NT2/D1 (cell line): ENCODE measurements around the gene JUNB.

Experiments
- DNase-seq: peaks from one replicate; pipeline ENCODE4 v3.0.0-alpha.2; 2011; ENCODE audit warnings: low read depth, low spot score
- H3K27me3 ChIP-seq: 2 replicates; pipeline ENCODE4 v1.6.0; 2011; ENCODE audit warnings: mild to moderate bottlenecking; ENCODE audit not compliant: insufficient read length, insufficient read depth
- H3K36me3 ChIP-seq: 2 replicates; pipeline ENCODE4 v1.6.1; 2011; ENCODE audit warnings: mild to moderate bottlenecking, low read length, mixed read lengths; ENCODE audit not compliant: insufficient read depth, insufficient read length
- H3K4me1 ChIP-seq: 2 replicates; pipeline ENCODE4 v1.5.1; 2011; ENCODE audit not compliant: insufficient read depth, insufficient read length
- H3K4me3 ChIP-seq: 2 replicates; pipeline ENCODE4 v1.5.1; 2011; ENCODE audit warnings: low read depth; ENCODE audit not compliant: insufficient read length
- H3K9ac ChIP-seq: 2 replicates; pipeline ENCODE4 v1.6.0; 2011; ENCODE audit warnings: low read depth; ENCODE audit not compliant: insufficient read length
- H3K9me3 ChIP-seq: 2 replicates; pipeline ENCODE4 v1.5.1; 2011; ENCODE audit warnings: mild to moderate bottlenecking, low read length; ENCODE audit not compliant: insufficient read depth
- SUZ12 ChIP-seq: IDR thresholded peaks from 2 replicates; pipeline ENCODE4 v1.6.1; 2011; ENCODE audit not compliant: insufficient read length, insufficient read depth; ENCODE audit errors: extremely low read depth
- YY1 ChIP-seq: IDR thresholded peaks from 2 replicates; pipeline ENCODE4 v1.6.1; 2011; ENCODE audit not compliant: insufficient read length, insufficient read depth
- ZNF274 ChIP-seq: IDR thresholded peaks from 2 replicates; pipeline ENCODE4 v1.6.1; 2011; ENCODE audit warnings: mild to moderate bottlenecking, low read depth, low read length

JUNB gene

DNA sequence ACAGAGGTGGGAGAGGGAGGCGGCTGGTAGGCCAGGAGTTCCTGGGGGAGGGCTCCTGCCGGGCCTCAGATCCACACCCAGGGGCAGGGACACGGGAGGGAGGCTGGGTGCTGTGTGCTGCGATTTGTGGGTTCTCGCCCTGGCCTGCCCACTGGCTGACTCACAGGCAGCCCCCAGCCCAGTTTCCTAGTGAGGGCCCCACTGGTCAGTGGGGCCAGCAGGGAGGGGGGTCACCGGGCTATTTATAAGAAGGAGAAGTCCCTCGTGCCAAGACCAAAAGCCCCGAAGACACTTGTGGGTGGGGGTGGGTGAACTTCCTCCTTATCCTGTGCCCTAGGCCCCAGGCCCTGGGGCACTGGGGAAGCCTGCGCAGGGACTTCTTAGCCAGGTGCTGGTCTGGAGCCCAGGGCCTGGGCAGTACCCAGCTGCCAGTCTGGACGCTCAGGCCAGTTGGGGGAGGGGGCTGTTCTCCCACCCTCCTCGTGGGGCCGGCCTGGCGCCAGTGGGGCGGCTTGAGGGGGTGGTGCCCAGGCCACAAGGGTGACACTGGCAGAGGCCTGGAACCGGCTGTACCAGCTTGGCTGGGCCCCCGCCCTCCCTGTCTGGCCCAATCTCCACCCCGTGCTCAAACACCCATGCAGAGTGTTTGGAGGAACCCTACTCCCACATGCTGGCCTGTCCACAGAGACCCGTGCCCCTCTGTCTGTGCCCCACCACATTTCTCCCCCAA lies 5.0 kb upstream of the JUNB start:
- H3K9ac ChIP-seq, result peak overlapping the region; percentile 61
- DNase-seq, result no peak
- H3K27me3 ChIP-seq, result peaks cover 11% of the 10 kb centered on the region

DNA sequence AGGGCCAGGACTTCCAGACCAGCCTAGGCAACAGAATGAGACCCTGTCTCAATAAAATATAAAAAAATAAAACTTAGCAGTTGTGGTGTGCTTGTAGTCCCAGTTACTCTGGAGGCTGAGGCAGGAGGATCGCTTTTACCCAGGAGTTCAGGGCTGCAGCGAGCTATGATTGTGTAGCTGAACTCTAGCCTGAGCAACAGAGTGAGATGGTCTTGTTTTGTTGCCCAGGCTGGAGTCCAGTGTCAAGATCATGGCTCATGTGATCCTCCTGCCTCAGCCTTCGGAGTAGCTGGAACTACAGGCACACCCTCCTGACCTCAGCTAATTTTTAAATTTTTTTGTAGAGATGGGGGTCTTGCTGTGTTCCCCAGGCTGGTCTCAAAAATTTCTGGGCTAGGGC lies 4.3 kb upstream of the JUNB start:
- H3K4me3 ChIP-seq, result no peak overlapping the region
- H3K9me3 ChIP-seq, result no peaks in the 10 kb centered on the region
- H3K36me3 ChIP-seq, result no peaks in the 10 kb centered on the region
- no peak for TF ChIP-seq SUZ12
- no peak for TF ChIP-seq ZNF274
- H3K4me1 ChIP-seq, result peaks cover 35% of the 10 kb centered on the region
- no peak for DNase-seq
- H3K27me3 ChIP-seq, result peaks cover 17% of the 10 kb centered on the region
- H3K9ac ChIP-seq, result no peak overlapping the region

More for the DNA sequence above, 5.0 kb upstream of the JUNB start:
- H3K9me3 ChIP-seq, result no peaks in the 10 kb centered on the region
- no peaks in the 10 kb centered on the region for H3K36me3 ChIP-seq
- H3K4me3 ChIP-seq, result no peak overlapping the region
- H3K4me1 ChIP-seq, result peaks cover 35% of the 10 kb centered on the region
- TF ChIP-seq SUZ12, result no peak
- TF ChIP-seq YY1, result no peak
- no peak for TF ChIP-seq ZNF274

DNA sequence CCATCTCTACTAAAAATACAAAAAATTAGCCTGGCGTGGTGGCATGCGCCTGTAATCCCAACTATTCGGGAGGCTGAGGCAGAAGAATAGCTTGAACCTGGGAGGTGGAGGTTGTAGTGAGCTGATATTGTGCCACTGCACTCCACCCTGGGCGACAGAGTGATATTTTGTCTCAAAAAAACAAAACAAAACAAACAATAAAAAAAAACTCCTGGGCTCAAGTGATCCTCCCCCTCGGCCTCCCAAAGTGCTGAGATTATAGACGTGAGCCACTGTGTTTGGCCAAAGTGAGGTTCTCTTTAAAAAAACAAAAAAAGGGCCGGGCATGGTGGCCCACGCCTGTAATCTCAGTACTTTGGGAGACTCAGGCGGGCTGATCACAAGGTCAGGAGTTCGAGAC lies 3.8 kb upstream of the JUNB start:
- DNase-seq, result no peak
- peaks cover 1% of the 10 kb centered on the region for H3K36me3 ChIP-seq
- peaks cover 22% of the 10 kb centered on the region for H3K27me3 ChIP-seq
- peaks cover 31% of the 10 kb centered on the region for H3K4me1 ChIP-seq
- H3K9ac ChIP-seq, result no peak overlapping the region
- no peaks in the 10 kb centered on the region for H3K9me3 ChIP-seq
- no peak overlapping the region for H3K4me3 ChIP-seq
- TF ChIP-seq YY1 (no peak), SUZ12 (no peak), ZNF274 (no peak)

DNA sequence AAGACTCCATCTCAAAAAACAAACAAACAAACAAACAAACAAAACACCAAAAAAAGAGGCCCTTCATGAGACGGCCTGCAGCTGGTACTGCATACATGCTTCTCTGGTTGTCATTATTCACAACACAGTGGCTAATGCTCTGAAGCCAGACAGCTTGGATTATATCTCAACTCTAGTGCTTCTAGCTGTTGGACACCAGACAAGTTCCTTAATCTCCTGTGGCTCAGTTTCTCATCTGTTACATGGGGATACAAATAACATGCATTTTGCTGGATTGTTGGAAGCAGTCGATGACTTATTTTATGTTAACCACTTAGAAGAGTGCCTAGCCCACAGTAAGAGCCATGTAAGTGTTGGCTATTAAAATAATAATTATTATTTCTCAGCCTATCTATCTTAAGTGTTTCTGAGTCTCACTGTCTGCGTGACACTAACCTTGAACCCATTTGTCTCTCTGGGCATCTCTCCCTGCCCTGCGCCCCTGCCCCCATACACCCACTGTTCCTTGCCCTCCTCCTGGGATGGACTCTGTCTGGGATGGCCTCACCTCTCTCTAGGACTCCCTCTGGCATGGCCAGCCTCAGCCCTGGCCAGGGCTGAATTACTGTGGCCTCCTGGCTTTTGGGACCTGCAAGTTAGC lies 3.1 kb upstream of the JUNB start:
- H3K36me3 ChIP-seq, result peaks cover 2% of the 10 kb centered on the region

DNA sequence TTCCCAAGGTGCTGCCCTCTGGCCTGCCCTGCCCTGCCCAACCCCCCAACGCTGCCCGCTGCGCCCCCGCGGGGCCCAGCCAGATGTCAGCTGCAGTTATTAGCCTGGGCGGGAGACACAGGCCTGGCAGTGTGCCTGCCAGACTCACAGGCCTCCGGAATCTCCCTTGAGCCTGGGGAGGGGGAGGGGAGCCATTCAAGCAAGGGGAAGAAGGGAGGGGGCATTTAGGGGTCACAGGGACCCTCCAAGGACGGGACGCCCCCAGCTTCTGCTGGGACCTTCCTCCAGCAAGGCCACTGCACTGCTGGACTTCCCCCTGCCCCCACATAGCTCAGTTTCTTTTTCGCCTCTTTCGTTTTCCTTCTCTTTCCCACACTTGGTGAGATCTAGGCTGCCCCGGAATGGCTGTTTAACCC lies 2.6 kb upstream of the JUNB start:
- no peaks in the 10 kb centered on the region for H3K9me3 ChIP-seq
- DNase-seq, result no peak
- H3K9ac ChIP-seq, result peak overlapping the region; percentile 47
- TF ChIP-seq SUZ12 (no peak), ZNF274 (no peak), YY1 (no peak)
- H3K4me1 ChIP-seq, result peaks cover 27% of the 10 kb centered on the region
- H3K27me3 ChIP-seq, result peaks cover 25% of the 10 kb centered on the region
- peak overlapping the region; percentile 50 for H3K4me3 ChIP-seq
- peaks cover 2% of the 10 kb centered on the region for H3K36me3 ChIP-seq

More for the DNA sequence above, 3.1 kb upstream of the JUNB start:
- TF ChIP-seq ZNF274 (no peak), YY1 (no peak), SUZ12 (no peak)
- peak overlapping the region; percentile 47 for H3K9ac ChIP-seq
- DNase-seq, result no peak
- peak overlapping the region; percentile 50 for H3K4me3 ChIP-seq
- peaks cover 25% of the 10 kb centered on the region for H3K27me3 ChIP-seq
- H3K4me1 ChIP-seq, result peaks cover 31% of the 10 kb centered on the region
- H3K9me3 ChIP-seq, result no peaks in the 10 kb centered on the region

DNA sequence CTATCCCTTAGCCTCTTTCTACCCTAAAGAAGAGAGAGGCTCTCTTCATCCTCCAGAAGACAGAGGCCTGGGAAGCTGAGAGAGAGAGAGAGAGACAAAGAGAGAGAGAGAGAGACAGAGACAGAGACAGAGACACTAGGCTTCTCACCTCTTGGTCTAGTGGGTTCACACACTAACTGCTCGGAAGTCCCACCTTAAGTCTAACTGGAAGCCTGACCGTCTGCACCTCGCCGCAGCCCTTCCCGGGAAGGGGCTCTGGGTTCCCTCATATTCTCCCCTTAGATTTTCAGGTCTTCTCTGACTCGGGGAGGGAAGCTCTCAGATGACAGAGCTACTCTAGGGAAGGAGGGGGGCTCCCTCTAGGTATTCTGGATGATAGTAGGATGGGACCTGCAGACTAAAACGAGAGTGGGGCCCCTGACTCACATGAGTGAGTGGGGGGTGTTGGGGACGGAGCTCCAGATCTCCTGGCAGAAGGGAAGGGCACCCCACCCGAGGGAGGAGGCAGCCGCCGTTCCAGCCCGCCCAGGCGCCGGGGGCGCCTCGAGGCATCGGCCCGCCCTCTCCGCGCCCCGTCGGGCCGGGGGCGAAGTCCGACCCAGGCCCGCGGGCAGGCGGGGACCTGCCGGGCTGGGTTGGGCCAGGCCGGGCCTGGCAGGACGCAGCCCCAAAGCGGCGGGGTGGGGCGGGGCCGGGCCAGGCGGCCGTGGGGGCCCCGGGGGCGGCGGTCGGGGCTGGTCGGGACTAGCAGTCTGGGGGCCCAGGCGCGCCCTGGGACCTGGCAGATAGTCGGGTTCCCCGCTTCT lies 2.0 kb upstream of the JUNB start:
- H3K4me1 ChIP-seq, result peaks cover 30% of the 10 kb centered on the region
- peak overlapping the region; percentile 50 for H3K4me3 ChIP-seq
- TF ChIP-seq ZNF274 (no peak), SUZ12 (no peak), YY1 (no peak)
- no peaks in the 10 kb centered on the region for H3K9me3 ChIP-seq
- H3K27me3 ChIP-seq, result peaks cover 25% of the 10 kb centered on the region
- peaks cover 2% of the 10 kb centered on the region for H3K36me3 ChIP-seq
- no peak for DNase-seq
- H3K9ac ChIP-seq, result peak overlapping the region; percentile 47
